Esophagus muscularis mucosa (tissue), 4 donors: Measurements from ENCODE around the gene LDLRAD3. TPM values are rescaled to one million over a fixed set of nuclear protein-coding genes. Genes with fewer than 3 reads are reported as not detected.

ENCODE experiments used
- DNase-seq: peaks from one replicate; pipeline ENCODE4 v3.0.0-alpha.2; 2017; ENCODE audit errors: extremely low spot score
- H3K27ac ChIP-seq, 4 donors: fragments of 200-600 bp; sonication (generic); replicated peaks in 1 of 4; 1 replicate in 3 of 4; 2 replicates in 1 of 4; pipeline ENCODE4 v1.5.1; 2016 to 2019; ENCODE audit warnings: mild to moderate bottlenecking in 1 of 4
- H3K27me3 ChIP-seq, 4 donors: fragments of 200-600 bp; sonication (generic); one replicate each; pipeline versions ENCODE4 v1.5.1 to v1.6.0; 2016 to 2019
- H3K36me3 ChIP-seq, 4 donors: fragments of 200-600 bp; sonication (generic); one replicate each; pipeline ENCODE4 v1.5.1; 2016 to 2019
- H3K4me1 ChIP-seq, 4 donors: fragments of 200-600 bp; sonication (generic); one replicate each; pipeline ENCODE4 v1.5.1; 2016 to 2019
- H3K4me3 ChIP-seq, 4 donors: fragments of 200-600 bp; sonication (generic); 1 replicate in 2 of 4; 2 replicates in 2 of 4; pipeline ENCODE4 v1.5.1; 2016 to 2019; ENCODE audit warnings: mild to moderate bottlenecking in 4 of 4, moderate library complexity in 1 of 4
- H3K9me3 ChIP-seq, 4 donors: fragments of 200-600 bp; sonication (generic); 1 replicate in 3 of 4; 2 replicates in 1 of 4; pipeline ENCODE4 v1.5.1; 2016 to 2019
- EP300 ChIP-seq: sonication (generic); formaldehyde crosslinking; IDR thresholded peaks from one replicate; pipeline ENCODE4 v1.6.1; 2017; ENCODE audit warnings: antibody characterized with exemption
- POLR2A ChIP-seq: fragments of 450-650 bp; IDR thresholded peaks from one replicate; pipeline ENCODE4 v1.6.1; 2017; ENCODE audit warnings: antibody characterized with exemption, moderate library complexity, mild to moderate bottlenecking, low read depth
- POLR2AphosphoS5 ChIP-seq, 2 donors: sonication (generic); formaldehyde crosslinking; IDR thresholded peaks; one replicate each; pipeline ENCODE4 v1.6.1; 2017; ENCODE audit warnings: antibody characterized with exemption in 2 of 2
- WGBS: methylation state at CpG from one replicate; pipeline ENCODE4 v1.1.5; 2018; 5-methylcytosine and 5-hydroxymethylcytosine counted together
- intact Hi-C: fragments of 100-400 bp; cut with DNase I; formaldehyde crosslinking; loops from one replicate; pipeline ENCODE4 v1.15.1; 2023
- total RNA-seq, 4 donors: library from RNA; depleted of rRNA; stranded (reverse); fragments of >200 nt; gene quantifications; one replicate each; pipeline versions ENCODE4 v1.1.0 to v1.2.1, GENCODE V29; 2016
- TF ChIP-seq, protein P1 (sequence below), 3 experiments: fragments of 200-600 bp in 2 of 3; fragments of 450-650 bp in 1 of 3; sonication (generic) in 2 of 3; IDR thresholded peaks; one replicate each; pipeline ENCODE4 v1.5.1; 2017 to 2019; ENCODE audit warnings: antibody characterized with exemption in 3 of 3, mild to moderate bottlenecking in 2 of 3, moderate library complexity in 1 of 3

Gene LDLRAD3
- total RNA-seq, 4 donors from 2014 or later: 6.8 to 8.7 (median 8.2) TPM

DNA sequence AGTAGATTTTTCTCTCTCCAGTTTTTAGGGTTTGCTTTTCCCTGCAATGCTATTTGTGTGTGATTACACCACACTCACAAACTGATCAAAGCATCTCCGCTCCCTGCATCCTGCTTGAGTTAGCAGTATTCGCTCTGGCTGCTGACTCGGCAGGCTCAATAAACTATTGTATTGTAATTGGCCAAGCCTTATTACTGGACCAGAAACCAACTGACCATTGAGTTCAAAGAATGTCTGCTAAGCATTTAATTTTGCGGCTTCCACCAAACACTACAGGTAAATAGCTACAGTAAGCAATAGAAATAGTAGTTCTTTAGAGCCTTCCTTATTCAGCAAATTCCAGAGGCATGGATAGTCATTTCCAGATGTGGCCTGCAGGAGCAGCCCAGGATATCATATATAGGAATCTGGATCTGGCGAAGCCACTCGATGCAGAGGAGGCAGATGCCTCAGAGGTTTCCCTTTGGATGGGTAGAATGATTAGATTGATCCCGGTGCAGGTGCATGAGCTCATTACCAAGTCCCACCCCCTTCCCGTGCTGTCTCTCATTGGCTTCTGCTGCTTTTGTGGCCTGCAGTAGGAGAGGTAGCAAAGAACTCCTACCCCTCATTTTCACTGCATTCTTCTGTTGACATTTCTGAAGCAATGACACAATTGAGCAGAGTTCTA is 268.0 kb downstream of the LDLRAD3 start:
- no peak overlapping the region for H3K4me3 ChIP-seq
- no peaks in the 10 kb centered on the region for H3K9me3 ChIP-seq
- H3K4me1 ChIP-seq: no peaks in the 10 kb centered on the region
- no peaks in the 10 kb centered on the region for H3K36me3 ChIP-seq
- no peak overlapping the region for H3K27ac ChIP-seq
- TF ChIP-seq POLR2AphosphoS5 (IDR thresholded peaks at IDR 0.05) (no peak), EP300 (no peak), POLR2A (no peak)
- no peaks in the 10 kb centered on the region for H3K27me3 ChIP-seq
- WGBS: 93% methylated on average over 7 of the region's 8 CpGs
- DNase-seq: no peak
- intact Hi-C loops: no loop called here

DNA sequence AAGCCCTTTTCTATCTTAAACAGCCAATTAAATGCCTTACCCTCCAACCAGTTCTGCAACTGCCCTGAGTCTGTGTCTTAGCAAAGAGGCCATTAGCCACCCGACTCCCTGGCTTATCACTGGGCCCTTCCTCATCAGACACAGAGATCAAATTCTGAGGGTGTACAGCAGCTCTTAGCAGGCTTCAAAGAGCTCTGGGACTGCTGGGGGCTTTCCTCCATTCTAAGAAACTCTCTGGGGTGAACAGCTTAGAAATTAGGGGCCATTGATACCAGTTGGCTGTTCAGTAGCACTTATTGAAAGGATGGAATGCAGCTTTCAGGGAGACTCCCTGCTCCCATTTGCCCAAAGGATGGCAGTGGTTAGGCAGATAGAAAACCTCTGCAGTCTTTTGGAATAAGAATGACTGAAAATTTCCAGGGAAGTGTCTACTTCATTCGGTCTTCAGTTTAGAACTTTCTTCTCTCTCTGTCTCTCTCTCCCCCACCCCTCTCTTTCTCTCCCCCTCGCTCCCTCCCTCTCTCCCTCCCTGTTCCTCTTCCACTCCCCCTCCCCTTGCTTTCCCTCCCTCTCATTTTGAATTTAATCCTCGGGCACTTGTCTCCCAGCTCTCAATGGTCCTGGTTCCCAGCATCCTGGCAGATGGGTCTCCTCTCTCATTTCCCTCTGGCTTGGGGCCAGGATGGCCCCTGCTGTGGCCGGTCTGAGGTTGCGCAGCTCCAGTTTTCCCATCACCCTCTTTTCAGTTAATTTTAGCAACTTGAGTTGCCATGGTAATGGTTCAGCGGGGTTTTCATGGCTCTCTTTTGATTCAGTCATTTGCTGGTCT is 268.9 kb downstream of the LDLRAD3 start:
- intact Hi-C loops: no loop called here
- Histone ChIP-seq H3K27ac (no peak overlapping the region), H3K27me3 (no peaks in the 10 kb centered on the region), H3K9me3 (no peaks in the 10 kb centered on the region), H3K36me3 (no peaks in the 10 kb centered on the region), H3K4me1 (no peaks in the 10 kb centered on the region), H3K4me3 (no peak overlapping the region)
- TF ChIP-seq EP300: no peak
- WGBS: 71% methylated on average over 7 of the region's 7 CpGs
- no peak for DNase-seq

DNA sequence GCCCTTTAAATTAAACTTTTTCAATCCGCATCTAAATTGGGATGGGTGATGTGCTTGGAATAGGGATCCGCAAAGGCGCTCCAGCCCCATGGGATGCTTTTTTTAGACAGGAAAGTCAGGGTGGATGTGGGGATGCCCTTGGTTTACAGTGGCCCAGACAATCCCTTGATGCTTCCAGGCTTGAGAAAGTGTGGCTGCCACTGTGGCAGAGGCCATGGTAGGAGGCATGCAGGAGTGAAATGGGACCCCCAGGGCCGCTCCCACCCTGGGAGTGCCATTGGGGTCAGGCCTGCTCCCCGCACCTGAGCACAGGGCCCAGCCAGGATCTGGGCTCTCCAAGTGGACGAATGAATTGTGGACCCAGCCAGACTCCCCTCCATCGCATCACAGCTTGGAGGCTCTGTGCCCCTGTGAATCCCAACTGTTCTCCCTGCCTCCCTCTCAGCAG is 269.6 kb downstream of the LDLRAD3 start:
- H3K27ac ChIP-seq: no peak overlapping the region
- WGBS: 85% methylated on average over 7 of the region's 7 CpGs
- H3K4me1 ChIP-seq: no peaks in the 10 kb centered on the region
- no peaks in the 10 kb centered on the region for H3K27me3 ChIP-seq
- TF ChIP-seq POLR2AphosphoS5 (IDR thresholded peaks at IDR 0.05) (no peak), POLR2A (no peak), EP300 (no peak)
- TF ChIP-seq, protein P1, sequence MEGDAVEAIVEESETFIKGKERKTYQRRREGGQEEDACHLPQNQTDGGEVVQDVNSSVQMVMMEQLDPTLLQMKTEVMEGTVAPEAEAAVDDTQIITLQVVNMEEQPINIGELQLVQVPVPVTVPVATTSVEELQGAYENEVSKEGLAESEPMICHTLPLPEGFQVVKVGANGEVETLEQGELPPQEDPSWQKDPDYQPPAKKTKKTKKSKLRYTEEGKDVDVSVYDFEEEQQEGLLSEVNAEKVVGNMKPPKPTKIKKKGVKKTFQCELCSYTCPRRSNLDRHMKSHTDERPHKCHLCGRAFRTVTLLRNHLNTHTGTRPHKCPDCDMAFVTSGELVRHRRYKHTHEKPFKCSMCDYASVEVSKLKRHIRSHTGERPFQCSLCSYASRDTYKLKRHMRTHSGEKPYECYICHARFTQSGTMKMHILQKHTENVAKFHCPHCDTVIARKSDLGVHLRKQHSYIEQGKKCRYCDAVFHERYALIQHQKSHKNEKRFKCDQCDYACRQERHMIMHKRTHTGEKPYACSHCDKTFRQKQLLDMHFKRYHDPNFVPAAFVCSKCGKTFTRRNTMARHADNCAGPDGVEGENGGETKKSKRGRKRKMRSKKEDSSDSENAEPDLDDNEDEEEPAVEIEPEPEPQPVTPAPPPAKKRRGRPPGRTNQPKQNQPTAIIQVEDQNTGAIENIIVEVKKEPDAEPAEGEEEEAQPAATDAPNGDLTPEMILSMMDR (IDR thresholded peaks at IDR 0.05): no peak
- no peak for DNase-seq
- H3K4me3 ChIP-seq: no peak overlapping the region
- H3K36me3 ChIP-seq: no peaks in the 10 kb centered on the region
- intact Hi-C loops: no loop called here
- no peaks in the 10 kb centered on the region for H3K9me3 ChIP-seq

DNA sequence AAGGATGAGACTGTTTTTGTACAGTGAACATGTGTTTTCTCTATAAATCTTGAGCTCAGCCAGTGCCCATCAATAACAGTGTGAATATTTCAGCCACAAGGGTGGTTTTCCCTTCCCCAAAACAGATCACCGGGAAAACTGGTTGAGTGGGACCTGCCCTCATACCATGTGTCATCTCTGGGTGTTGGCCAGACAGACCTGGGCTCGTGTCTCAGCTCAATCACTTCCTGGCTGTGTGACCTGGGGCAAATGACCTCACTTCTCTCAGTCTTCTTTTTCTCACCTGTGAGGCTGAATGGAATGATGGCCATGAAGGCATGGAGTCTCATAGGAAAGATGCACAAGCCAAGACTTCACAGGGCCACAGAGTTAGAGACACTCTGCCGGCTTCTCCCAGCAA is 270.6 kb downstream of the LDLRAD3 start:
- Histone ChIP-seq H3K4me1 (no peaks in the 10 kb centered on the region), H3K9me3 (peaks cover 0 to 2% (median 0%) of the 10 kb centered on the region in 4 donors), H3K27ac (no peak overlapping the region), H3K36me3 (no peaks in the 10 kb centered on the region), H3K27me3 (no peaks in the 10 kb centered on the region), H3K4me3 (no peak overlapping the region)
- no peak for DNase-seq
- TF ChIP-seq, protein P1 (IDR thresholded peaks at IDR 0.05): no peak
- TF ChIP-seq POLR2AphosphoS5 (IDR thresholded peaks at IDR 0.05) (no peak), EP300 (no peak), POLR2A (no peak)
- WGBS: 85% methylated on average over 3 of the region's 3 CpGs
- intact Hi-C loops: no loop called here

DNA sequence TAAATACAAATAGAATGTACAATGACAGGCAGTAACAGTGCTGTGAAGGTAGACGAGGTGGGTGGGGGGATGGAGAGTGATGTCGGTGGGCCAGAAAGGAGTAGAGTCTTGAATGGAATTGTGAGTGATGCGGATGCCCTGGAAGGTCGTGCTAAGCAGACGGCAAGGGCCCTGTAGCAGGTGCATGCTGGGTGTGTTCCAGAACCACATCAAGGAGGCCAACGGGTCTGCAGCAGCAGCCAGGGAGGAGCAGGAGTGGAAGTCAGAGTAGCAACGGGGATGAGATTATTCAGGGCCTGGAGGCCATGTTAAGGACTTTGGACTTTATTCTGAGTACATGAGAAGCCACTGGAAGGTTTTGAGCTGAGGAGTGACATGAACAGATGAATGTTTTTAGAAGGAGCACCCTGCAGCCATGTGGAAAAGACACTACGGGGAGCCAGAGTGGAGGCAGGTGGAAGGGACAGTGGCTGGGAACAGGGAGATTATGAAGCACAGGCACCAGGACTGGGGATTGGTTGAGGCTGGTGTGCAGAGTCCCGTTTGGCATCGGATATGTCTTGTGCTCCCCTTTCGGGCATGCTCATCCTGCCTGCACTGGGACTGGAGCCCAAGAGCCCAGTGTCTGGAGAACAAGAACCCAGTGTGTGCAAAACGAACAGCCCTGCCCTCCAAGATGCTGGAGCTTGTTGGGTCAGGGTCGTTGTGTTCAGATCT is 271.3 kb downstream of the LDLRAD3 start:
- TF ChIP-seq, protein P1 (IDR thresholded peaks at IDR 0.05): no peak
- TF ChIP-seq EP300 (no peak), POLR2A (no peak), POLR2AphosphoS5 (IDR thresholded peaks at IDR 0.05) (no peak)
- 81% methylated on average over 13 of the region's 13 CpGs for WGBS

More for the DNA sequence above, 271.3 kb downstream of the LDLRAD3 start:
- no peaks in the 10 kb centered on the region for H3K36me3 ChIP-seq
- intact Hi-C loops: no loop called here
- H3K27ac ChIP-seq: no peak overlapping the region
- DNase-seq: no peak
- H3K9me3 ChIP-seq: peaks cover 0 to 9% (median 5%) of the 10 kb centered on the region in 4 donors
- H3K27me3 ChIP-seq: no peaks in the 10 kb centered on the region
- H3K4me1 ChIP-seq: no peaks in the 10 kb centered on the region
- no peak overlapping the region for H3K4me3 ChIP-seq
